ENCODE results near the gene SLC4A4. TPM values are rescaled to one million over a fixed set of nuclear protein-coding genes. Genes with fewer than 3 reads are reported as not detected.
A peak's percentile ranks its signal among the peaks of the same experiment; 100 is the strongest.

Gene SLC4A4
- total RNA-seq, 1 experiment from 2014 or later = 1.4 TPM

GRCh38 chr4:71593311-71593710 lies 254.5 kb downstream of the SLC4A4 start:
- no peak for DNase-seq (ENCODE audit: low spot score)

DNA sequence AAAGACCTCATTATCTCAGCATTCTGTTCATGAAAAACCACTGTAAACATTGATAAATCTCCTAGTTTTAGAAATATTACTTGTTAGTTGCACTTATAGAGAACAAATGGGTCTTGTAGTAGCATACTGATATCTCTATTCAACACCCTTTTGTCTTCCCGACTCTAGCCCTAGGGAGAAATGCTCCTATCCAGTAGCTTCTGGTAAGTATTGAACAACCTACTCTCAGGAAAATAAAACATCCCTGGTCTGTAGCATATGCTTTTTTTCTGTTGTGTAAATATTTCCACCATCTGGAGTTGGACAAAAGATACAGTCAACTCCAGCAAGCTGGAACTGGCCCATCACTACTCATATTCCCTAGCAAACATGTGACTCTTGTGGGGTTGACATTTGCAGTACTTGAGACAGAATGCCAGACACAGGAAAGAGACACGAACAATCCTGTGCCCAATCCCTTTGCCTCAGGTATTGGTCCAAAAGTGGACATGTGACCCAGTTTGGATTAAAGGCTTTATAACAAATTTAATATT lies 256.8 kb downstream of the SLC4A4 start:
- no peak for DNase-seq (ENCODE audit: low spot score)

GRCh38 chr4:71599578-71599977 lies 260.8 kb downstream of the SLC4A4 start:
- DNase-seq (ENCODE audit: low spot score) = no peak

DNA sequence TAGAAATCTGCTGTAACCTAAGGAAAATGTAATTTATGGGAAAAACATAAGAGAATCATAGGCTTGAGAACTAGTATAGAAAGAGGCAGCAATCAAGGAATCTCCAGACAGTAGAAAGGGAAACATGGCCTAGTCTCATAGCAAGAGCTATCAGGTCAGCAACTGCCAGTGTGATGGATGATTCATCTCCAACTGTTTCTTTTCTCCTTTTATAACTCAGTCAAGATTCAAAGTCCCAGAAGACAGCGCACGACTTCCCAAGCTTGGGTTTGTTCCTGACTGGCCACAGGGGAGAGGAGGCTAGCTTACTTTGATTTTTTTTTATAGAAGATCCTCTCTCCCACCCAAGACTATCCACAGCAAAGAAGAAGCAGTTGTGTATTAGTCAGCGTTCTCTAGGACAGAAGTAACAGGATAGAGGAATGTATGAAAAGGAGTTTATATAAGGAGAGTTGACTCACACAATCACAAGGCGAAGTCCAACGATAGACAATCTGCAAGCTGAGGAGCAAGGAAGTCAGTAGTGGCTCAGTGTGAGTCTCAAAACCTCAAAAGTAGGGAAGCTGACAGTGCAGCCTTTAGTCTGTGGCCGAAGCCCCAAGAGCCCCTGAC lies 263.6 kb downstream of the SLC4A4 start:
- peak; percentile 46 for DNase-seq (ENCODE audit: low spot score)

- no peak for DNase-seq (ENCODE audit: low spot score)
Observed at GRCh38 chr4:71604785-71605184, 266.0 kb downstream of the SLC4A4 start.

GRCh38 chr4:71607109-71607508 lies 268.3 kb downstream of the SLC4A4 start:
- no peak for DNase-seq (ENCODE audit: low spot score)

GRCh38 chr4:71607780-71608677 lies 269.2 kb downstream of the SLC4A4 start:
- peak; percentile 67 for DNase-seq (ENCODE audit: low spot score)

GRCh38 chr4:71608678-71609071 lies 269.9 kb downstream of the SLC4A4 start:
- DNase-seq (ENCODE audit: low spot score) = no peak

- DNase-seq (ENCODE audit: low spot score) = no peak
Observed at GRCh38 chr4:71609167-71609566, 270.3 kb downstream of the SLC4A4 start.

- no peak for DNase-seq (ENCODE audit: low spot score)
Observed at GRCh38 chr4:71609651-71610050, 270.8 kb downstream of the SLC4A4 start.

DNA sequence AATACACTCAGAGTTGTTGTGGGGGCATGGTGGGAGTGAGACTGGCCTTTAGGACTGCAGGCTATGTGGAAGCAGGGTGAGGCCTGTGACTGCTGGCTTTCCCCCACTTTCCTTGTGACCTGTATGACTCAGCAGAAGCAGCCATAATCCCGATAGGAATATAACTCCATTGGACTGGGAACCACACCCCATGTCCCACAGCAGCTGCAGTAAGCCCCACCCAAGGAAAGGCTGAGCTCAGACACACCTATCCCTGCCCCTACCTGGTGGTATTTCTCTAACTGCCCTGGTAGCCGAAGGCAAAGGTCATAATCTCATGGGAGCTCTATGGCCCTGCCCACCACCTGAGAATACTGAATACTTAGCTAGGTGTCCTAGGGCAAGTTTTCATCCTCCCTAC lies 275.8 kb downstream of the SLC4A4 start:
- DNase-seq (ENCODE audit: low spot score) = no peak

DNA sequence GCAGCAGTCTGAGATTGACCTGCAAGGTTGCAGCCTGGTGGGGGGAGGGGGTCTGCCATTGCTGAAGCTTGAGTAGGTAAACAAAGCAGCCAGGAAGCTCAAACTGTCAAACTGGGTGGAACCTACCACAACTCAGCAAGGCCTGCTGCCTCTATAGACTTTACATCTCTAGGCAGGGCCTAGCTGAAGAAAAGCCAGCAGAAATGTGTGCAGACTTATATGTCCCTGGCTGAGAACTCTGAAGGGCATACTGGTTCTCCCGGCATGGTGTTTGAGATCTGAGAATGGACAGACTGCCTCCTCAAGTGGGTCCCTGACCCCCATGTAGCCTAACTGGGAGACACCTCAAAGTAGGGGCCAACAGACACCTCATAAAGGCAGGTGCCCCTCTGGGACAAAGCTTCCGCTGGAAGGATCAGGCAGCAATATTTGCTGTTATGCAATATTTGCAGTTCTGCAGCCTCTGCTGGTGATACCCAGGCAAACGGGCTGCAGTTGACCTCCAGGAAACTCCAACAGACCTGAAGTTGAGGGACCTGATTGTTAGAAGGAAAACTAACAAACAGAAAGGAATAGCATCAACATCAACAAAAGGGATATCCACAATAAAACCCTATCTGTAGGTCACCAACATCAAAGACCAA lies 277.5 kb downstream of the SLC4A4 start:
- no peak for DNase-seq (ENCODE audit: low spot score)
